Nephron progenitor cell (in vitro differentiated cells): ENCODE results near the gene IGF2BP1.
"Not testable (repeated sequence)": the region's sequence is repeated elsewhere in the genome, so short reads cannot be mapped to it uniquely, and the experiment has no call there.

Experiments used
- DNase-seq: peaks from one replicate; pipeline ENCODE4 v3.0.0; 2021
- H3K27ac Mint-ChIP-seq: 2 replicates; pipeline ENCODE4 v1.8.0; 2021; ENCODE audit warnings: mild to moderate bottlenecking, moderate library complexity, mixed read lengths
- H3K27me3 Mint-ChIP-seq: 2 replicates; pipeline ENCODE4 v1.8.0; 2021; ENCODE audit warnings: mild to moderate bottlenecking, low read depth, mixed read lengths; ENCODE audit not compliant: poor library complexity
- H3K36me3 Mint-ChIP-seq: 2 replicates; pipeline ENCODE4 v1.8.0; 2021; ENCODE audit warnings: low read depth, mixed read lengths
- H3K4me1 Mint-ChIP-seq: 2 replicates; pipeline ENCODE4 v1.8.0; 2021; ENCODE audit warnings: mixed read lengths
- H3K4me3 Mint-ChIP-seq: 2 replicates; pipeline ENCODE4 v1.8.0; 2021; ENCODE audit warnings: mild to moderate bottlenecking, moderate library complexity, mixed read lengths
- H3K9me3 Mint-ChIP-seq: 2 replicates; pipeline ENCODE4 v1.8.0; 2021; ENCODE audit warnings: mild to moderate bottlenecking, moderate library complexity, mixed read lengths
- CTCF ChIP-seq: fragments of 200-600 bp; sonication (generic); IDR thresholded peaks from 2 replicates; pipeline ENCODE4 v1.5.0; 2021; ENCODE audit warnings: antibody characterized with exemption

IGF2BP1 gene

DNA sequence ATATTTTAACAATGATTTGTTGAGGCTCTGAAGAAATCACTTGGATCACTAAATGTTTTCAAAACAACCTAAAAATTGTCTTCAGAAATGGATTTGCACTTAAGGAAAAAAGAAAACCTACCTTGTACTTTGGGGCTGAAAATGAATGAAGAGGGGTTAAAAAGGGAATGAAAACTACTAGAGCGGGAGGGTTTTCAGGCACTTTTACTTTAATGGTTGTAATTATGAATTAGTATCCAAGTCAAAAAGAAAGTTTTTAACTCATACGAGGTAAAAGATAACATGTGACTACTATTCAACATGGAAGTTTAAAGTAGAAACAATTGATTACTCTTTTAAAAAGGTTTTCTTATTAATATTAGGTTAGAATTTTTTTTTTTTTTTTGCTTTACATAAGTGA is 5.1 kb downstream of the IGF2BP1 start:
- peak overlapping the region; percentile 95 for H3K27ac Mint-ChIP-seq
- DNase-seq, result no peak
- H3K9me3 Mint-ChIP-seq, result no peaks in the 10 kb centered on the region
- H3K4me3 Mint-ChIP-seq, result peak overlapping the region; percentile 97
- H3K27me3 Mint-ChIP-seq, result peaks cover 5% of the 10 kb centered on the region
- TF ChIP-seq CTCF, result no peak
- H3K36me3 Mint-ChIP-seq, result peaks cover 66% of the 10 kb centered on the region
- peaks cover 71% of the 10 kb centered on the region for H3K4me1 Mint-ChIP-seq

DNA sequence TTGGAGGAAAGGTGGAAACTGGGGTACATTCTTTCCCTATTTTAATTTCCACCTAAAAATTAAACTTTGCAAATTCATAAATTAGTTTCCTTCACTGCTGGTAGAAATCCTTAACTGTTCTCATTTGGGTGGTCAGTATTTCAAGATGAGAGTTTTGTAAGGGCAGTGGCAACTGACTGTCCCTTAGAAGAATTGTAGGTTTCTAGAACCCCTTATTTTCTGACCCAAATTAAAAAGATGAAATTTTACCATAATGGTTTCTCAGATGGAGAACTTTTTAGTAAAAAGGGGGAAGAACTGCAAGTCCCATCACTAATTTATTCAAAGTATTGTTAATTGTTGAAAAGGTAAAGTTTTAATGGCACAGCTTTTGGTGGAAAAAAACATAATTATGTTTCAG is 5.6 kb downstream of the IGF2BP1 start:
- no peak for TF ChIP-seq CTCF
- Mint-ChIP-seq H3K36me3 (peaks cover 70% of the 10 kb centered on the region), H3K27ac (peak overlapping the region; percentile 13), H3K27me3 (peaks cover 5% of the 10 kb centered on the region), H3K4me3 (peak overlapping the region; percentile 97), H3K4me1 (peaks cover 75% of the 10 kb centered on the region), H3K9me3 (no peaks in the 10 kb centered on the region)
- no peak for DNase-seq

DNA sequence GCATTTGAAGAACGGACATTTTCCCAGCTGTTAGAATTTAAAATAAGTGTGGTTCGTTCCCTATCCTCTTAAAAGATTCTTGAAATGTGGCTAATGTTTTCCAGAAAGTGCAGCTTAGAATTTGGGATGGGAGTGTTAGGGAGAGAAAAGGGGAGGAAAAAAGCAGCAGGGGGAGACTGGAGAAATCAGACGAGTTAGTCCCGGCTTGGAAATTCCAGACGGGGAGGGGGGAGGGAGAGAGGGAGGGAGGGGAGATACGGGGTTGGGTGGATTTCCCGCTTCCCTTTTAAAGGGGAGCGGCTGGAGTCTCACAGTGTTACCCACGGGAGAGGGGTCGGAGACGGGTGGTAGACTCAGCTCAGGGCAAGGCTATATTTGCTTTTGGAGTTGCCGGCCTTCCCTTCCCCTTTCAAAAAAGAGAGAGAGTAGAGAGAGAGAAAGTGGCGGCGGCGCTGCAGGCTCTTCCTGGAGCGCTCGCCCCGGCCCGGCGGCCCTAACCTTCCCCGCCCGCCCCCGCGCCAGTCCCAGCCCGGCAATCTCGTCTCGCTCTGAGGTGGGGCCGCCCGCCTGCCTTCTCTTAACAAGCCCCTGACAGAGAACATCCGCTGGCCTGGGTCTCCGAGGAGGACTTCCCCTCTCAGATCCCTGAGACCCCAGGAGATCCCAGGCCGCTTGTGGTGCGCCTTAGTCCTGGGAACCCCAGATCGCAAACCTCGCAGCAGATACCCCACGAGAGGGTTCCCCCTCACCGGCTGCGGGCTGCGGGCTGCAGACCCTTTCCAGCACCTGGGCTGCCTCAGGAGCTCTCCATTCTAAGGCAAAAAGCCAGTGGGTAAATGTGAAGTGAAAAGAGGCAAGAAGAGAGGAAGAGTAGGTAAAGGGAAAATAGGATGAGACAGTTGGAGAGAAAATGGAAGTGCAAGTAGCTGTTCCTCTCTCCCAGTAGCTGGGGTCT is 6.6 kb downstream of the IGF2BP1 start:
- peaks cover 85% of the 10 kb centered on the region for H3K4me1 Mint-ChIP-seq
- no peak for TF ChIP-seq CTCF
- H3K27ac Mint-ChIP-seq, result peak overlapping the region; percentile 96
- DNase-seq, result peak; percentile 68
- peaks cover 1% of the 10 kb centered on the region for H3K27me3 Mint-ChIP-seq
- no peaks in the 10 kb centered on the region for H3K9me3 Mint-ChIP-seq
- peak overlapping the region; percentile 97 for H3K4me3 Mint-ChIP-seq
- H3K36me3 Mint-ChIP-seq, result peaks cover 75% of the 10 kb centered on the region

DNA sequence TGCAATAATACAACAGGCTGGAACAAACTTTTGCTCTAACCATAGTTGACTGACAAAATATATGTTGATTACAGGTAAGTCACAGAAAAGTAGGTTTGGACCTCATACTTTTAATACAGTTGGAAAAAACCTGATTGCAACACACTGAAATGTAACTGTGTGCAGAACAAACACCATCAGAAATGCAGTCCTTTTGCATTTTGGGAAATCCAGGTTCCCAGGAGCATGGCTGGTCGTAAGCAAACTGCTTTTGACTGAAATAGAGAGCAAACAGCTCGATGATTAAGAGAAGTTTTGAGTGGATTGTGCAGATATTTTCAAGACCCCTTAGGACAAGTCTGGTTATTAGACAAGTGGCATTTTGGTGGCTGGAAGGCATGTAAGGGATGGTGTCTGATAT is 8.0 kb downstream of the IGF2BP1 start:
- DNase-seq, result no peak
- Mint-ChIP-seq H3K27me3 (no peaks in the 10 kb centered on the region), H3K4me1 (peaks cover 89% of the 10 kb centered on the region), H3K27ac (peak overlapping the region; percentile 91), H3K36me3 (peaks cover 68% of the 10 kb centered on the region), H3K4me3 (peak overlapping the region; percentile 97), H3K9me3 (no peaks in the 10 kb centered on the region)
- TF ChIP-seq CTCF, result no peak

DNA sequence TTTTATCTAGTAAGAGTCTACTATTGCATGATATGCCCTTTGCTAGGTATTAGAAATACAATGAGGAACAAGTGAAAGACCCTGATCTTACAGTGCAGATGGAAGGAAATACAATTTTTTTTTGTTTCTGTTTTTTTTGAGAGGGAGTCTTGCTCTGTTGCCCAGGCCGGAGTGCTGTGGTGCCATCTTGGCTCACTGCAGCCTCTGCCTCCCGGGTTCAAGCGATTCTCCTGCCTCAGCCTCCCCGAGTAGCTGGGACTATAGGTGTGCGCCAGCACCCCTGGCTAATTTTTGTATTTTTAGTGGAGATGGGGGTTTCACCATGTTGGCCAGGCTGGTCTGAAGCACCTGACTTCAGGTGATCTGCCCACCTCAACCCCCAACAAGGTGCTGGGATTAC is 11.7 kb downstream of the IGF2BP1 start:
- peak overlapping the region; percentile 52 for H3K4me3 Mint-ChIP-seq
- H3K36me3 Mint-ChIP-seq, result peaks cover 58% of the 10 kb centered on the region
- H3K27ac Mint-ChIP-seq, result peak overlapping the region; percentile 13
- not testable (repeated sequence) for H3K27me3 Mint-ChIP-seq, DNase-seq, H3K9me3 Mint-ChIP-seq
- H3K4me1 Mint-ChIP-seq, result peaks cover 83% of the 10 kb centered on the region

DNA sequence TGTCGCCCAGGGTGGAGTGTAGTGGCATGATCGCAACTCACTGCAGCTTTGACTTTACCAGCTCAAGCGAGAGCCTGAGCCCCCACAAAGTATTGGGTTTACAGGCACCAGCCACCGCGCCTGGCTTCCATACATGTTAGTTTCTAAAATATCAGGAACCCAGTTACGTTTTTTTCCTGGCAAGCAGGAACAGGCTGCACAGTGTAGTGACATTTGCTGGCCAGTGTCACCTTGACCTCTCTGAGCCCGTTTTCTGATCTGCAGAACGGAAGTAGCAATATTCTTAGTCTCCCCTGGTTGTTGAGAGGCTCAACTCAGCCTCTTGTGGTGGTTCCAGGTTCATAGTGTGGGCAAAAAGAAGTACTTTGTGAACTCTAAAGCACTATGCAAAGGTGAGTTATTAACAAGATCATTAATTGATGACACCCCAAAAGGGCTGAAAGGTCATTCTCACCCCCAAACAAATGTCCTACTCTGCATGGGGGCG is 15.6 kb downstream of the IGF2BP1 start:
- no peaks in the 10 kb centered on the region for H3K27me3 Mint-ChIP-seq
- no peak for DNase-seq
- peak overlapping the region; percentile 80 for H3K4me3 Mint-ChIP-seq
- peaks cover 35% of the 10 kb centered on the region for H3K36me3 Mint-ChIP-seq
- H3K4me1 Mint-ChIP-seq, result peaks cover 78% of the 10 kb centered on the region
- no peak for TF ChIP-seq CTCF
- H3K27ac Mint-ChIP-seq, result peak overlapping the region; percentile 97
- no peaks in the 10 kb centered on the region for H3K9me3 Mint-ChIP-seq
